Loucy (cell line): ENCODE data around the gene CACUL1.

Experiments
- CTCF ChIP-seq: fragments of 200-600 bp; sonication (generic); conservative IDR thresholded peaks from 2 replicates; pipeline ENCODE4 v1.5.1; 2014; ENCODE audit warnings: mild to moderate bottlenecking, antibody characterized with exemption, low read length
- EZH2phosphoT487 ChIP-seq: fragments of 200-600 bp; IDR thresholded peaks from 2 replicates; pipeline ENCODE4 v1.6.1; 2018; ENCODE audit warnings: antibody characterized with exemption, mild to moderate bottlenecking, moderate library complexity, borderline replicate concordance

DNA sequence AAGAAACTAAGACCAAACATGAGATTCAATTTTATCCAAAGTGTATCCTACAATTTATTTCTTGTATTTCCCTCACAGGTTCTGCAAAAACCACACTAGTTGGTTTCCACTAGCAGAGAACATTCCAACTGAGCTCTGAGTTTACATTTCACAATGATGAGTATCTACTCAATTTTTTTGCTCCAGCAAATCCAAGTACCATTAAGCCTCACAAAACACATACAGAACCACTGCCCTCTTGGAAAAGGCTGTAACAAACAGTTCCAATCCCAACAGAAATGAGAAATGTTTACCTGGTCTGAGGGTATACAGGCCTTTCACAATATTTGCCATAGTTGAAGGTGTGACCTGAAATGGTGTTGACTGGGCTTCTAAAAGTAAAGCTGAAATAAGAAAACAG lies 59.9 kb downstream of the CACUL1 start:
- TF ChIP-seq CTCF (no peak), EZH2phosphoT487 (no peak)
